DND-41 (cell line): Measurements from ENCODE around the gene LTBR.

Experiments
- CTCF ChIP-seq: IDR thresholded peaks from 2 replicates; pipeline ENCODE4 v1.5.1; 2012; ENCODE audit warnings: borderline replicate concordance, low read length, moderate library complexity, mild to moderate bottlenecking; ENCODE audit not compliant: poor library complexity, severe bottlenecking; ENCODE audit errors: extremely low read depth
- EZH2 ChIP-seq: IDR thresholded peaks from 3 replicates; pipeline ENCODE4 v1.6.1; 2012; ENCODE audit warnings: borderline replicate concordance, low read depth, mild to moderate bottlenecking, moderate library complexity, low read length, inconsistent platforms; ENCODE audit not compliant: severe bottlenecking

GRCh38 chr12:6407236-6407954, 23.4 kb downstream of the LTBR start:
- TF ChIP-seq CTCF (no peak), EZH2 (no peak)
